WERI-Rb-1 (cell line): ENCODE measurements around the gene TUBE1.
"Not testable (repeated sequence)": the region's sequence is repeated elsewhere in the genome, so short reads cannot be mapped to it uniquely, and the experiment has no call there.

Source experiments
- DNase-seq: peaks from one replicate; pipeline ENCODE4 v3.0.0-alpha.2; 2020
- H3K27ac ChIP-seq: fragments of 250-450 bp; sonication (Bioruptor Pico); 2 replicates; pipeline ENCODE4 v1.5.1; 2020; ENCODE audit warnings: mild to moderate bottlenecking, moderate library complexity
- H3K27me3 ChIP-seq: fragments of 250-450 bp; sonication (Bioruptor Pico); 2 replicates; pipeline ENCODE4 v1.5.1; 2021; ENCODE audit warnings: mild to moderate bottlenecking, low read depth, moderate library complexity; ENCODE audit not compliant: insufficient read depth, severe bottlenecking
- H3K36me3 ChIP-seq: fragments of 250-450 bp; sonication (Bioruptor Pico); 2 replicates; pipeline ENCODE4 v1.5.1; 2020; ENCODE audit warnings: mild to moderate bottlenecking, moderate library complexity
- H3K4me3 ChIP-seq: 2 replicates; pipeline ENCODE4 v1.5.1; 2011; ENCODE audit warnings: low read depth, mild to moderate bottlenecking, control low read depth, low read length
- H3K9me3 ChIP-seq: fragments of 250-450 bp; sonication (Bioruptor Pico); 2 replicates; pipeline ENCODE4 v1.5.1; 2021; ENCODE audit warnings: mild to moderate bottlenecking, moderate library complexity; ENCODE audit not compliant: severe bottlenecking
- TF ChIP-seq, protein P1 (sequence below): IDR thresholded peaks from 2 replicates; pipeline ENCODE4 v1.5.1; 2011; ENCODE audit warnings: low read depth, mild to moderate bottlenecking, control low read depth, inconsistent platforms, low read length

The TUBE1 gene

DNA sequence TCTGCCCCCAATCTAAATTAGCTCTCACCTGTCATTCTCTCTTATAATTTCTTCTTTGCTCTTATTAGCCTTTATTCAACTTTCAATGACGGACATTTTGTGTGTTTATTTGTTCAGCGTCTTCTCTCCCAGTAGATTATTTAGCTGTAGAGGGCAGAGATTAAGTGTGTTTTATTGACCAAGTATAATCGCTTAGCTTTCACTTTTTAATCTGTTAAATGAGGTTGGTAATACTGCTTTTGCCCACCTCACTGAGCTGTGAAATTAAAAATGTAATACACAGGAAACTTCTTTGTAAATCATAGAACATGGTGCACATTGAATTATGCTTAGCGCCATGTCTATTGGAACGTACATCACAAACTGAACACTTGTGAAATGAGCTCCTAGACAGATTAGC is 36.9 kb downstream of the TUBE1 start:
- Histone ChIP-seq H3K27me3 (no peaks in the 10 kb centered on the region), H3K27ac (no peak overlapping the region), H3K4me3 (no peak overlapping the region), H3K36me3 (no peaks in the 10 kb centered on the region), H3K9me3 (no peaks in the 10 kb centered on the region)
- DNase-seq = no peak
- TF ChIP-seq, protein P1, sequence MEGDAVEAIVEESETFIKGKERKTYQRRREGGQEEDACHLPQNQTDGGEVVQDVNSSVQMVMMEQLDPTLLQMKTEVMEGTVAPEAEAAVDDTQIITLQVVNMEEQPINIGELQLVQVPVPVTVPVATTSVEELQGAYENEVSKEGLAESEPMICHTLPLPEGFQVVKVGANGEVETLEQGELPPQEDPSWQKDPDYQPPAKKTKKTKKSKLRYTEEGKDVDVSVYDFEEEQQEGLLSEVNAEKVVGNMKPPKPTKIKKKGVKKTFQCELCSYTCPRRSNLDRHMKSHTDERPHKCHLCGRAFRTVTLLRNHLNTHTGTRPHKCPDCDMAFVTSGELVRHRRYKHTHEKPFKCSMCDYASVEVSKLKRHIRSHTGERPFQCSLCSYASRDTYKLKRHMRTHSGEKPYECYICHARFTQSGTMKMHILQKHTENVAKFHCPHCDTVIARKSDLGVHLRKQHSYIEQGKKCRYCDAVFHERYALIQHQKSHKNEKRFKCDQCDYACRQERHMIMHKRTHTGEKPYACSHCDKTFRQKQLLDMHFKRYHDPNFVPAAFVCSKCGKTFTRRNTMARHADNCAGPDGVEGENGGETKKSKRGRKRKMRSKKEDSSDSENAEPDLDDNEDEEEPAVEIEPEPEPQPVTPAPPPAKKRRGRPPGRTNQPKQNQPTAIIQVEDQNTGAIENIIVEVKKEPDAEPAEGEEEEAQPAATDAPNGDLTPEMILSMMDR = no peak

DNA sequence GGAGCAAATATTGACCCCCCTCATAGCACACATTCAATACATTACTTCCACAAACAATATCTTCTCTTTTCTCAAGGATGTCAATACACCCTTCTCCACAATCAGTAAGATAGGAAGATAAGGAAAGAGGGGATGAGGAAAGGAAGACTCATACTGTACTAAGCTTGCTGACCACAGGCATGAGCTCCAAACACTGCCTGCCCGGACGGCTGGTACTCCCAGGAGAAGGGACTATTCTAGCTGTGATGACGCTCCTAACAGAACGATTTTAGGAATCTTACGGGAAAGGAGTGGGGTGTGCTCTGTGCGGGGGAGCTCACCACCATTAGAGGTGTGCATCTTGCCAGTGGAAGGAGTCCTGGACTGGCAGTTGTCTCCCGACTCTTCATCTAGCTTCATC is 37.3 kb downstream of the TUBE1 start:
- H3K4me3 ChIP-seq = no peak overlapping the region
- no peak for DNase-seq
- H3K36me3 ChIP-seq = no peaks in the 10 kb centered on the region
- TF ChIP-seq, protein P1 = no peak
- no peaks in the 10 kb centered on the region for H3K27me3 ChIP-seq
- no peak overlapping the region for H3K27ac ChIP-seq
- H3K9me3 ChIP-seq = no peaks in the 10 kb centered on the region

GRCh38 chr6:112049026-112049799 is 38.1 kb downstream of the TUBE1 start:
- Histone ChIP-seq H3K36me3 (no peaks in the 10 kb centered on the region), H3K9me3 (no peaks in the 10 kb centered on the region), H3K27ac (no peak overlapping the region), H3K27me3 (no peaks in the 10 kb centered on the region), H3K4me3 (no peak overlapping the region)
- no peak for DNase-seq
- TF ChIP-seq, protein P1 = no peak

DNA sequence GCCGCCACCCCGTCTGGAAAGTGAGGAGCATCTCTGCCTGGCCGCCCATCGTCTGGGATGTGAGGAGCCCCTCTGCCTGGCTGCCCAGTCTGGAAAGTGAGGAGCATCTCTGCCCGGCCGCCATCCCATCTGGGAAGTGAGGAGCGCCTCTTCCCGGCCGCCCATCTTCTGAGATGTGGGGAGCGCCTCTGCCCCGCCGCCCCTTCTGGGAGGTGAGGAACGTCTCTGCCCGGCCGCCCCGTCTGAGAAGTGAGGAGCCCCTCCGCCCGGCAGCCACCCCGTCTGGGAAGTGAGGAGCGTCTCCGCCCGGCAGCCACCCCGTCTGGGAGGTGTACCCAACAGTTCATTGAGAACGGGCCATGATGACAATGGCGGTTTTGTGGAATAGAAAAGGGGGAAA is 39.8 kb downstream of the TUBE1 start:
- not testable (repeated sequence) for DNase-seq, H3K27ac ChIP-seq, H3K27me3 ChIP-seq, H3K4me3 ChIP-seq, H3K9me3 ChIP-seq, H3K36me3 ChIP-seq

- no peaks in the 10 kb centered on the region for H3K27me3 ChIP-seq
- H3K9me3 ChIP-seq = no peaks in the 10 kb centered on the region
- TF ChIP-seq, protein P1 = no peak
- no peak overlapping the region for H3K27ac ChIP-seq
- H3K36me3 ChIP-seq = no peaks in the 10 kb centered on the region
- DNase-seq = no peak
- no peak overlapping the region for H3K4me3 ChIP-seq
These were observed 42.4 kb downstream of the TUBE1 start for GRCh38 chr6:112044856-112045255.

GRCh38 chr6:112044196-112044595 is 43.1 kb downstream of the TUBE1 start:
- no peaks in the 10 kb centered on the region for H3K9me3 ChIP-seq
- no peaks in the 10 kb centered on the region for H3K27me3 ChIP-seq
- H3K4me3 ChIP-seq = no peak overlapping the region
- TF ChIP-seq, protein P1 = no peak
- no peaks in the 10 kb centered on the region for H3K36me3 ChIP-seq
- DNase-seq = no peak
- no peak overlapping the region for H3K27ac ChIP-seq
